ENCODE data around the gene ZNF778. TPM values are rescaled to one million over a fixed set of nuclear protein-coding genes. Genes with fewer than 3 reads are reported as not detected.
"Not testable (repeated sequence)": the region's sequence is repeated elsewhere in the genome, so short reads cannot be mapped to it uniquely, and the experiment has no call there.

Gene ZNF778
- polyA plus RNA-seq, 3 donors = 1.1 to 3.8 (median 3.1) TPM

DNA sequence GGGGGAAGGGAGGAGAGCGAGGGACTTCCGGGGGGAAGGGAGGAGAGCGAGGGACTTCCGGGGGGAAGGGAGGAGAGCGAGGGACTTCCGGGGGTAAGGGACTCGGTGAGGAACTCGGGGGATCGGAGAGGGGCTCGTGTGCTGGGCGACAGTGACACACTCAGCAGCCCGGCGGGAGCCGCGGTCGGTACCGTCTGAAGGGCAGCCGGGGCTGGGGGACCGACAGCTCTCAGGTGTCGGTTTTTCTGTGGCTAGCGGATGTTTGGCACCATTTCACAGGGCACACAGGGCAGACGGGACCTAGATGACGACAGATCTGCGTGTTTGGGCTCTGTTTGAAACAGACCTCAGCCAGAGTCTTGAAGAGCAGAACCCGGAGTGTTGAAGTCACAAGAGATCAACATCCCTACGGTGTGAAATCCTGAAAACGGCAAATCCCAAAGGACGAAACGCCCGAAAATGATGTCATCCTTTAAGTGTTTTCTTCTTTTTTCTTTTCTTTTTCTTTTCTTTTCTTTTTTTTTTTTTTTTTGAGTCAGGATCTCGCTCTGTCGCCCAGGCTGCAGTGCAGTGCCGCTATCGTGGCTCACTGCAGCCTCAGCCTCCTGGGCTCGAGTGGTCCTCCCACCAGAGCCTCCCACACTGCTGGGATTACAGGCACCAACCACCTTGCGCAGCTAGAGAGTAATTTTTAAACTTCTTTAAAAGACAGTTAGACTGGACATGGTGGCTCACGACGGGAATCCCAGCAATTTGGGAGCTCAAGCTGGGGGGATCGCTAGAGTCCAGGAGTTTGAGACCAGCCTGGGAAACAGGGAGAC, 23.9 kb downstream of the ZNF778 start:
- H3K27ac ChIP-seq (ENCODE audit: low read depth, low read length) = peak overlapping the region; percentile 40
- WGBS, 3 donors = 3 to 8% (median 6%) methylated on average over 33 to 37 of the region's 39 CpGs

DNA sequence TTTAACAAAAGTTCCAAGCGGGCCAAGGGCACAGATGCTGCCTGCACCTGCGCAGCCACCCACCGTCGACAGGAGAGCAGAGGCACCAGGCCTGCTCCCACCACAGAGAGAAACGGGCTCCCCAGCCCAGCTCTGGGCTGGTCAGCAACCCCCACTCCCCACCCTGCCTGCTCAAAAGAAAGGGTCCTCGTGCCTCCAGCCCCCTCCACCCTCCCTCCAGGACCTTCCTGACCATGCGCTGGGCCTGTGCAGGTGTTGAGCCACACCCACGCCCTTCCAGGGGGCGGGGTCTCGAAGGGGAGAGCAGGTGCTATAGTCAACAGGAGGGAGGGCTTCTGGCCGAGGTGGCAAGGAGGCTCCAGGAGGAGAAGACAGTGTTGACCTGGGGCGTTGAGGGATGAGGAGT, 25.3 kb downstream of the ZNF778 start:
- H3K27ac ChIP-seq (ENCODE audit: low read depth, low read length) = no peak overlapping the region
- 32 to 55% (median 53%) methylated on average over 12 of the region's 12 CpGs for WGBS, 3 donors

DNA sequence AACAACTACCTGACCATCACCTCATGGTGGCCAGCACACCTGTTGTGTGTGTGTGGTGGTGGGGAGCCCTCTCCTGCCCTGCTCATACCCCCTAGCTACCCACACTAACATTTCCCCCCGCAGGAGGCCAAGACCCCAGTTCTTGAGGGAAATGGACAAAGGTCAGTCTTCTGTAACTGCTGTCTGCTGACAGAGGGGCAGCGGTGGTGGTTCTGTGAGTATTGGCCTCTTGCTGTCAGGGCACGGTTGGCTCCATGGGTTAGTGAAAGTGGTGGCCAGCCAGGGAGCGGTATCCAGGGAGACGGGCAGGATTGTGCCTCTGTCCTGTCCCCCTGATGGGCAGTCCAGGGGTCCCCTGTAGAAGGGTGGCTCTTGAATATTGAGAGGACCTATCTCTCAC, 26.2 kb downstream of the ZNF778 start:
- 74 to 82% (median 81%) methylated on average over 5 of the region's 5 CpGs for WGBS, 3 donors
- no peak overlapping the region for H3K27ac ChIP-seq (ENCODE audit: low read depth, low read length)

DNA sequence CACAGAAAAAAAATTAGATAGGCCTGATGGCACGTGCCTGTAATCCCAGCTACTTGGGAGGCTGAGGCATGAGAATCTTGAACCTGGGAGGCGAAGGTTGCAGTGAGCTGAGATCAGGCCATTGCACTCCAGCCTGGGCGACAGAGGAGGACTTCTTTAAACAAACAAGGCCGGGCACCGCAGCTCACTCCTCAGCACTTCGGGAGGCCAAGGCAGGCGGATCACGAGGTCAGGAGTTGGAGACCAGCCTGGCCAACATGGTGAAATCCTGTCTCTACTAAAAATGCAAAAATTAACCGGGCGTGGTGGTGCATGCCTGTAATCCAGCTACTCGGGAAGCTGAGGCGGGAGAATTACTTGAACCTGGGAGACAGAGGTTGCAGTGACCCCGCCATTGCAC, 26.8 kb downstream of the ZNF778 start:
- H3K27ac ChIP-seq (ENCODE audit: low read depth, low read length) = not testable (repeated sequence)
- WGBS, 3 donors = 73 to 79% (median 76%) methylated on average over 13 of the region's 13 CpGs

DNA sequence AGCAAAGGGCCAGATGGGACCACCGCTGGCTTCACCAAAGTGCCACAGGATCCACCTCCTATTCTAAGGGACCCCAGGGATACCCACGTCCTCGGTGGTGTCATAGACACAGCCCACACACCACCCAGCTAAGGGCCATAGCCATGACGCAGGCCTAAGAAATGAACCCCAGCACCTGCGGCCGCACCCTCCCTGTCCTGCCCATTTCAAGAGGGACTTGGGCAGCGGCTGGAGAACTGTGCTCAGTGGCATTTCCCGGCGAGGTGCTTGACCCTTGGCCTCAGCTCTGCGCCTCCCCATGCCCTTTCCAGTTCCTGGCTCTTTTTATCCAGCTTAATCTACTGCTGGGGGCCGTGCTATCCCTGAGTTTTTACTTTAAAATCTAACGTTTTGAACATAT, 27.3 kb downstream of the ZNF778 start:
- H3K27ac ChIP-seq (ENCODE audit: low read depth, low read length) = no peak overlapping the region
- 62 to 68% (median 65%) methylated on average over 12 of the region's 12 CpGs for WGBS, 3 donors

DNA sequence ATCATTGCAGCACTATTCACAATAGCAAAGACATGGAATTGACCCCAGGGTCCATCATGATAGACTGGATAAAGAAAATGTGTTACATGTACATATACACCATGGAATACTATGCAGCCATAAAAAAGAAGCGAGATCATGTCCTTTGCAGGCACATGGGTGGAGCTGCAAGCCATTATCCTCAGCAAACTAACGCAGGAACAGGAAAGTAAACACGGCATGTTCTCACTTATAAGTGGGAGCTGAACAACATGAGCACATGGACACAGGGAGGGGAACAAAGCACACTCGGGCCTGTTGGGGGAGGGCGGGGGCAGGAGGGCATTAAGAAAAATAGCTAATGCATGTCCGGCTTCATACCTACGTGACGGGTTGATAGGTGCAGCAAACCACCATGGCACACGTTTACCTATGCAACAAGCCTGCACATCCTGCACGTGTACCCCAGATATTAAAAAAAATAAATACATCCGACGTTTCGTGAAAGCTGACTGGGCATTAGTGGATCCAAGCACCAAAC, 28.9 kb downstream of the ZNF778 start:
- 49 to 60% (median 51%) methylated on average over 13 of the region's 13 CpGs for WGBS, 3 donors
- no peak overlapping the region for H3K27ac ChIP-seq (ENCODE audit: low read depth, low read length)

DNA sequence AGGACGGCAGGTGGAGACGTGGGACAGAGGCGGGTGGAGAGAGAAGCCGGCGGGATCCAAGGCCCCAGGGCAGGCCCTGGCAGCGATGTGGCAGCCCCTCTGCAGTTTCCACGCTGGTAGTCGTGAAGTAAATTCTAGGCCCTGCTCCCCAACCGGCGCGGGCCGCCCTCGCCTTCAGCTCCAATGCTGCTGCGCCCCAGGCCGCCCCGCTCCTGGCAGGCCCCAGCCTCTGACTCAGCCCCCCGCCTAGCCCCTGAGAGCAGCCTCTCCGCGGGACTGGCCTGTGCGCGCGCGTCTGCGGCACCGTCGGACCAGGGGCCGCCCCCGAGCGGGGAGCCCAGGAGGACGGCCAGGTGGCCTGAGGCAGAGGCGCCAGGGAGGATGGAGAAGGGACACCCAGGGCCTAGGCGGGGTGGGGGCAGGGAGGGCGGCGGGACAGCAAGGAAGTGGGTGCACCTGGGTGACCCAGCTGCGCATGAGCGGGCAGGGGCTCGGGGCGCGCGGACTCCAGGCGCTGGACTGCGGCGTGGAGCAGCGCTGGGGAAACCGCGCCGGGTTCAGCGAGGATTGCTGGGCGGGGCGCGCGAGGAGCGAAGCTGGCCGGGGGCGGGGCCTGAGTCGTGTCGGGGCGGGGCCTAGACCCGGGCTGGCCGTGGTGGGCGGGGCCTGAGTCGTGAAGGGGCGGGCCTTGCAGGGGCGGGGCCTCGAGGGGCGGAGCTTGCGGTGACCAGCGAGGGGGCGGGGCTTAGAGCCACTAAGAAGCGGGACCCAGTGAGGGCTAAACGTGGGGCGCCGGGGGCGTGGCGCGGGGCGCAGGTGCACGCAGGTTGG, 29.6 kb downstream of the ZNF778 start:
- WGBS, 3 donors = 2 to 5% (median 3%) methylated on average over 69 to 78 of the region's 78 CpGs
- no peak overlapping the region for H3K27ac ChIP-seq (ENCODE audit: low read depth, low read length)

DNA sequence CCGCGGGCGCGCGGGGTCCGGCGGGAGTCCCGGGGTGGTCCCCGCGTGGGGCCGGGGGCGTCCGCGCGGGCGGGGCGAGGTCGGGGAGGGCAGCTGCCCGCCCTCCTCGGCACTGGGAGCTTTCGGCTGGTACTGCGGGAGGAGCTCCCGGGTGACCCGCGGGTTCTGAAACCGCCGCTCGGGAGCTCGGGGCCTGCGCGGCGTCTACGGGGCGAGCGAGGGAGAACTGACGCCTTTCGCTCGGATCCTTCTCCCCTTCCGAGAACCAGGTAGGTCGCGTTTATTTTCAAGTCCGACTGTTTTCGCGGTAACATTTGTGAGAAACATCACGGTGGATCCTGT, 30.2 kb downstream of the ZNF778 start:
- 1 to 3% (median 2%) methylated on average over 44 to 45 of the region's 45 CpGs for WGBS, 3 donors

DNA sequence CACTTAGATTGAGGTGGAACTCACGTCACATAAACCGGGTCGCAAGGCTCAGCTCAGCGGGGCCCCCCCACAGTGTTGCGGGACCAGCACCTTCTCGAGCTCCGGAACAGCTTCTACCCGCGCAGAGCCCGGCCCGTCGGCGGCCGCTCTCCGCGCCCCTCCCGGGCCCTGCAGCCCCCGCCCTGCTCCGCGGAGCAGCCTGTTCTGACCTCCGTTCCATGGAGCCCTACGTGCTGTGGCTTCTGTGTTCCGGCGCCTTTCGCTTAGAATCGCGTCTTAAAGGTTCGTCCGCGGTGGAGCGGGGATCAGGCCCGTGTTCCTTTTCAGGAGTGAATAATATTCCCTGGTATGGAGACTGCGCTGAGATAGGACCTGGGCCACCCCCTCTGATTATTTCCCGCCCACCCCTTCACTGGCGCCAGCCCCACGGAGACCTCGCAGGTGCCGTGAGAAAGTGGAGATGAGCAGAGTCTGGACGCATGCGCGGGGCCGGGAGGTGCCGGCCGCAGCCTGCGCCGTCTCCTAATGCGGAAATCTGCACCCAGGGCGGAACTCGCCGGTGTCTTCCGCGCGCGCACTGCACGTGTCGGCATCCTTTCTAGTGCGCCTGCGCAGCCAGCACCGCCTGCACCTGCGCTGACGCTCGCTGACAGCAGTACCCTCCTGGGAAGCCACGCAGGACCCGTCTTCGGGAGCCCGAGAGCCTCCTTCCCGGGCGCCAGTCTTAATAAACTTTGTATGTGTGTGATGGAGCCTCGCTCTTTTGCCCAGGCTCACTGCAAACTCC, 30.9 kb downstream of the ZNF778 start:
- H3K27ac ChIP-seq (ENCODE audit: low read depth, low read length) = no peak overlapping the region
- 56 to 59% (median 58%) methylated on average over 62 to 69 of the region's 69 CpGs for WGBS, 3 donors

More for the DNA sequence above, 30.2 kb downstream of the ZNF778 start:
- H3K27ac ChIP-seq (ENCODE audit: low read depth, low read length) = not testable (repeated sequence)

DNA sequence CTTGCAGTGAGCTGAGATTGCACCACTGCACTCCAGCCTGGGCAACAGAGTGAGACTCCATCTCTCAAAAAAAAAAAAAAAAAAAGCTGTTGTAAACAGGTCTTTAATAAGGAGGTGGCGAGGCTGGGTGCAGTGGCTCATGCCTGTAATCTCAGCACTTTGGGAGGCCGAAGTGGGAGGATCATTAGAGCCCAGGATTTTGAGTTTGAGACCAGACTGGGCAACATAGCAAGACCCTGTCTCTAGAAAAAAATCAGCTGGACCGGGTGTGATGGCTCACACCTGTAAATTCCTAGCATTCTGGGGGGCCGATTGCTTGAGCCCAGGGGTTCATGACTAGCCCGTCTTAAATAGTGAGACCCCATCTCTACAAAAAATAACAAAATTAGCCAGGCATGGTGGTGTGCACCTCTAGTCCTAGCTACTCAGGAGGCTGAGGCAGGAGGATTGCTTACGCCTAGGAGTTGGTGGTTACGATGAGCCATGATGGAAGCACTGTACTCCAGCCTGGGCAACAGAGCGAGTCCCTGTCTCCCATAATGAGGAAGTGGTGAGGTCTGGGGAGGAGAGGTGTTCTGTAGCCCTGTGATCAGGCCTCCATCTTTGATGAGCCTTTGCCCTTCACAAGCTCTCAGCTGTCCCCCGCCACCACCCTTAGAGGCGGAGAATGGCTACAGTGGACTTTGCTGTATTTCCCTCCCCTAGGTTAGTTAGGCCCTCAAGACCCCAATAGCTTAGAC, 36.2 kb downstream of the ZNF778 start:
- WGBS, 3 donors = 90 to 96% (median 91%) methylated on average over 10 of the region's 10 CpGs
- no peak overlapping the region for H3K27ac ChIP-seq (ENCODE audit: low read depth, low read length)

DNA sequence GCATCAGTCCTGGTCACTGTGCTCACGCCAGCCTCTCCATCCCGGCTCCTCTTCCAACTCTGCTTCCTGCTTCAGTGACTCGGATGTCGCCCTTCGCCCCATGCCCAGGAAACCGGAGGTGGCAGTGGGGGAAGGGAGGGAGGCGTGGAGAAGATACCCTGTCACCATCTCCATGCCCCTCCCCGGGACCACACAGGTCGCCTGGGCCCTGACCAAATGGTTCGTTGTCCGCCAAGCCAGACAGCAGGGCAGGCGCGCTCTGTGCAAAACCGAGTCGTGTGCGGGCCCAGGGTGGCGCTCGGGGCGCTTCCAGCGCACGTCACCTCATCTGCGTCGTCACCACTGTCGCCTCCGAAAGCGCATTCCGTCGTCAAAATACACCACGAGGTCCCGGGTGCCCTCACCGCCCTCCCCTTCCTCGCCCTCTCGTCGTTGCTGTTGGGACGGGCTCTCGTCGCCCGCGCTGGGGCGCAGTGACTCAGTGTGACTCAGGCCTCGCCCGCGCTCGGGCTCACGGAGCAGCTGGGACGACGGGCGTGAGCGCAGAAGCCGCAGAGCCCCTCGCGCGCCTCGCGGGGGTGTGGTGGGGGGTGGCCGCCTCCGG, 39.2 kb downstream of the ZNF778 start:
- WGBS, 3 donors = 4 to 10% (median 4%) methylated on average over 53 to 57 of the region's 57 CpGs
- no peak overlapping the region for H3K27ac ChIP-seq (ENCODE audit: low read depth, low read length)

DNA sequence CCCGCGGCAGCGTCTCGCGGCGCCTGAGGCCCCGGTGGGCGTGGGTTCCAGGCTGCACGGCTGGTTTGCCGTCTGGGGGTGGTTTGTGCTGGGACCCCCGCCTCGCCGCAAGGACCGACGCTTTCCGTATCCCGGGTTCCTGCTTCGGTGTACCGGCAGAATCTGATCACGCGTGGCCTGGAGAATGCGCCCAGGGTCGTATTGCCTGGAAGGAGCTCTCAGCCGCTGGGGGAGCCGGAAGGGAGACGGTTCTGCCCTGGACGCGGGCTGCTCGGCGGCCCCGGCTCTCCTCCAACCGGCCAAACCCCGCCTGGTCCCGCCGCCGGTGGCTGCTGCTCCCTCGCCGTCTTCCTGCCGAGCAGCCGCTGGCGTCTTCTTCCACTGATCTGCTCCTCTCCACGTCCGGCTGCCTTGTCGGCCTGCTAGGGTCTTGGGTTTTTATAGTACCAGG, 39.8 kb downstream of the ZNF778 start:
- 2 to 4% (median 3%) methylated on average over 44 of the region's 44 CpGs for WGBS, 3 donors
- no peak overlapping the region for H3K27ac ChIP-seq (ENCODE audit: low read depth, low read length)

DNA sequence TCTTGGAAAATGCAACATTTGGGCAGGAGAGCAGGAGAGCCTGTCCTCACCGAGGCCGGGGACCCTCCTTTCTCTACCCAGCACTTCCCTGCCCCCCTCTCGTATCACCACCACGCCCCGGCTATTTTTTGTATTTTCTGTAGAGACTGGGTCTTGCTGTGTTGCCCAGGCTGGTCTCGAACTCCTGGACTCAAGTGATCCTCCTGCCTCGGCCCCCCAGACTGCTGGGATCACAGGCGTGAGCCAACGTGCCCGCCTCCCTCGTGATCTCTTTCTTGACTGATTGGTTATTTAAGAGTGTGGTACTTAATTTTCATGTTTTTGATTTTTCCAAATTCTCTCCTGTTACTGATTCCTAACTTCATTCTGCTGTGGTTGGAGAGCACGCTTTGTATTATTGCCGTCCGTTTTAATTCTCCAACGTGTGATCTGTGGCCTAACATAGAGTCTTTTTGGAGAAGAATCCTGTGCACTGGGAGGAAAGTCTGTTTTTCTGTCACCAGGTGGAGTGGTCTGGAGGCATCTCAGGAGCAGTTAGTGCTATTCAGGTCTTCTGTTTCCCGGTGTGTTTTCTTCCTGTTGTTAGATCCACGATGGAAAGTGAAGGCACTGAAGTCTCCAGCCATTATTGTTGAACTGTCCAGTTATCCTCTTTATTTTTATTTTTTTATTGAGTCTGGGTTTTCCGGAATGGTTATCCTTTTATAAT, 40.4 kb downstream of the ZNF778 start:
- H3K27ac ChIP-seq (ENCODE audit: low read depth, low read length) = no peak overlapping the region
- 75 to 78% (median 75%) methylated on average over 18 of the region's 18 CpGs for WGBS, 3 donors

DNA sequence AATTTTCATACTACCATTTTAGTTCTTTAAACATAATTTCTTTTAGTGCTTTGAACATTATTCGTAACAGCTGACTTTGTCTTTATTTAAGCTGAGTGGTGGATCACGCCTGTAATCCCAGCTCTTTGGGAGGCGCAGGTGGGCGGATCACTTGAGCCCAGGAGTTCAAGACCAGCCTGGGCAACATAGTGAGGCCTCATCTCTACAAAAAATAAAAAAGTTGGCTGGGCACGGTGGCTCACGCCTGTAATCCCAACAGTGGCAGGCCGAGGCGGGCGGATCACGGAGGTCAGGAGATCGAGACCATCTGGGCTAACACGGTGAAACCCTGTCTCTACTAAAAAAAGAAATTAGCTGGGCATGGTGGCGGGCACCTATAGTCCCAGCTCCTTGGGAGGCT, 42.4 kb downstream of the ZNF778 start:
- 90 to 99% (median 96%) methylated on average over 13 of the region's 13 CpGs for WGBS, 3 donors
- H3K27ac ChIP-seq (ENCODE audit: low read depth, low read length) = not testable (repeated sequence)

DNA sequence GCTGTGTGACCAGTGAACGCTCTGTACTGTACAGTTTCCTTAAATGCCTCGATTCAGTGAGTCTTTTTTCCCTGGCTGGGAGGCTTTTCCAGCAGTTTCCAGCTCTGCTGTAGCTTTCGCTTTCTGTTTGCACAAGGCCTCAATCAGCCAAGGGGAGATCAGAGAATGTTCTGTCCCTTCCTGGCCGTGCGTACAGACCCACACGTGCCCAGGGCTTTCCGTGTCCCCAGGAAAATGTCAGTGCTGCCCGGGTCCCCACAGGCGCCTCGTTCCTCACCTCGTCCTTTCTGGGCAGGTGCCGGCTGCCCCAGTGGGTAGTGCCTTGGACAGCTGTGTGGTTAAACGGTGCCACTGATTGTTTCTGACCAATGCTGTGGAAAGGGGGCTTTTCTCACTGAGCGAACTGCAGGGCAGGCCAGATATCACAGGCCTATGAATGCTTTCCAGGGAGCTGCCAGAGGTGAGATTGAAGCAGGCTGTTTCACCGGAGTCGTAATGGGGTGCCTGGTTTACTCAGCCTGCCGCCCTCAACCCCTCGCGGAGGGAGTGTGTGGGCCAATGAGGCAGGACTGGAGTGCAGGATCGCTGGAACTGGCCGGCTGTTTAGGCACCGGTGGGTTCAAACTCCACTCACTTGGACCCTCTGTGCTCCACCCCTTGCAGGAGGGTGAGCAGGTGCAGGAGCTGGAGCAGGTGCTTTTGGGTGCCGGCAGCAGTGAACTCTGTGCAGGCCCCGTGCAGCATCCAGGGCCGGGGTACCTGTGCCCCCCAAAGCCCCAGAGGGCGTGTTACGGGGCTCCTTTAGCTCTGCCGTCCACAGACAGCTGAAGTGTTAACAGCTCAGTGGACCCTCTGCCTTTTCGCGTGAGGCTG, 44.4 kb downstream of the ZNF778 start:
- 76 to 83% (median 76%) methylated on average over 30 of the region's 30 CpGs for WGBS, 3 donors
- no peak overlapping the region for H3K27ac ChIP-seq (ENCODE audit: low read depth, low read length)

All from adipose tissue (tissue), 3 donors.